Body of pancreas (tissue), 4 donors: ENCODE measurements around the gene GNAT1. TPM values are rescaled to one million over a fixed set of nuclear protein-coding genes. Genes with fewer than 3 reads are reported as not detected.

Experiments
- ATAC-seq: fragments of 150-250 bp; one replicate; pipeline ENCODE4 v1.9.1; 2016
- DNase-seq, 4 donors: peaks; one replicate each; pipeline ENCODE4 v3.0.0-alpha.2; 2019
- H3K27ac ChIP-seq, 4 donors: fragments of 200-600 bp; sonication (generic); 1 replicate in 3 of 4; 2 replicates in 1 of 4; pipeline versions ENCODE4 v1.5.1 to v1.6.1; 2016 to 2019; ENCODE audit warnings: mild to moderate bottlenecking in 1 of 4, mixed read lengths in 1 of 4, moderate library complexity in 1 of 4
- H3K27me3 ChIP-seq, 2 donors: fragments of 200-600 bp; sonication (generic); one replicate each; pipeline ENCODE4 v1.6.0; 2016; ENCODE audit warnings: mild to moderate bottlenecking in 1 of 2
- H3K36me3 ChIP-seq, 2 donors: fragments of 200-600 bp; sonication (generic); replicated peaks in 1 of 2; 2 replicates each; pipeline ENCODE4 v1.5.1; 2016; ENCODE audit warnings: low read depth in 2 of 2; ENCODE audit not compliant: insufficient read depth in 1 of 2
- H3K4me1 ChIP-seq: fragments of 200-600 bp; sonication (generic); one replicate; pipeline ENCODE4 v1.6.0; 2016
- H3K4me3 ChIP-seq, 2 donors: fragments of 200-600 bp; sonication (generic); 1 replicate in 1 of 2; 2 replicates in 1 of 2; pipeline ENCODE4 v1.5.1; 2016 to 2019
- H3K9me3 ChIP-seq, 3 donors: fragments of 200-600 bp; sonication (generic); 1 replicate in 2 of 3; 2 replicates in 1 of 3; pipeline ENCODE4 v1.5.1; 2016
- POLR2A ChIP-seq, 3 donors: fragments of 450-650 bp; IDR thresholded peaks; one replicate each; pipeline ENCODE4 v1.6.1; 2016; ENCODE audit warnings: antibody characterized with exemption in 3 of 3, mild to moderate bottlenecking in 2 of 3
- WGBS, 2 donors: methylation state at CpG; one replicate each; pipeline ENCODE4 v1.1.5; 2017; 5-methylcytosine and 5-hydroxymethylcytosine counted together
- intact Hi-C: fragments of 100-400 bp; cut with DNase I; formaldehyde crosslinking; loops from one replicate; pipeline ENCODE4 v1.15.1; 2023
- total RNA-seq, 2 donors: library from RNA; depleted of rRNA; stranded (reverse); fragments of >200 nt; gene quantifications; one replicate each; pipeline ENCODE4 v1.1.0, GENCODE V29; 2016
- TF ChIP-seq, protein P1 (sequence below), 7 experiments: fragments of 450-650 bp in 4 of 7; fragments of 200-600 bp in 3 of 7; sonication (generic) in 3 of 7; IDR thresholded peaks; one replicate each; pipeline ENCODE4 v1.5.1; 2016 to 2019; ENCODE audit warnings: antibody characterized with exemption in 7 of 7

The GNAT1 gene
- total RNA-seq, 2 donors from 2014 or later, result not detected

DNA sequence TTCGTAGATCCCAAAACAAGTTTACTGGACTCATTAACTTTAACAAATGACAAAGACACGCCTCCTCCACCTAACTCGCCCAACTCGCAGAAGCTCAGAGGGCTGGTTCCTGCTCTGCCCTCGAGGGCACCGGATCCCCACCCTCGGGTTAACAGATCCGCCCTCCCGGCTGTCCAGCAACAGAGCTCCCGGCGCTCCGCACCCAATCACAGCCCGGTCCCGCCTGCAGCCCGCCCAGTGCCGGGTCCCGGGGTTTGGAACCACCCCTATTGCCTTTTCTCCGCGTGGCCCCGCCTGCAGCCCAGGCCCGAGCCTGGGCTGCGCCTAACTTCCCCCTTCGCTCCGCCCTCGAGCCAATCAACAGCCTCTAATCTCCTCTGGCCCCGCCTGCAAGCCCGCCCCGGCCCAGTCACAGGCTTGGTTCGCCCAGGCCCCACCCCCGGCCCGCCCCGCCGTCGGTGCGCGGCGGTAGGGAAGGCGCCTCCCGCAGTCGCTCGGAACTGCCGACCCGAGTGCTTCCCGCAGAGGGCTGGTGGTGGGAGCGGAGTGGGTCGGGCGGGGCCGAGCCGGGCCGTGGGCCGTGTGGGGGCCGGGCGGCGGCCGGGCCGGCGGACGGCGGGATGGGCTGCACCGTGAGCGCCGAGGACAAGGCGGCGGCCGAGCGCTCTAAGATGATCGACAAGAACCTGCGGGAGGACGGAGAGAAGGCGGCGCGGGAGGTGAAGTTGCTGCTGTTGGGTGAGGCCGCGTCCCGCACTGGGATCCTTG, 44.5 kb downstream of the GNAT1 start, which contains the start of gene GNAI2:
TSS of gene GNAI2 (plus strand) at position 489 of the 768 bp plus-strand sequence. CDS start at position 621, 132 bp downstream.
- WGBS, 2 donors, result 0 to 1% methylated on average over 17 to 62 of the region's 75 CpGs
- H3K4me1 ChIP-seq, result peaks cover 50% of the 10 kb centered on the region
- no peaks in the 10 kb centered on the region for H3K9me3 ChIP-seq
- TF ChIP-seq POLR2A (IDR thresholded peaks at IDR 0.05), result peak; percentile 63 to 91 (median 75)
- TF ChIP-seq, protein P1, sequence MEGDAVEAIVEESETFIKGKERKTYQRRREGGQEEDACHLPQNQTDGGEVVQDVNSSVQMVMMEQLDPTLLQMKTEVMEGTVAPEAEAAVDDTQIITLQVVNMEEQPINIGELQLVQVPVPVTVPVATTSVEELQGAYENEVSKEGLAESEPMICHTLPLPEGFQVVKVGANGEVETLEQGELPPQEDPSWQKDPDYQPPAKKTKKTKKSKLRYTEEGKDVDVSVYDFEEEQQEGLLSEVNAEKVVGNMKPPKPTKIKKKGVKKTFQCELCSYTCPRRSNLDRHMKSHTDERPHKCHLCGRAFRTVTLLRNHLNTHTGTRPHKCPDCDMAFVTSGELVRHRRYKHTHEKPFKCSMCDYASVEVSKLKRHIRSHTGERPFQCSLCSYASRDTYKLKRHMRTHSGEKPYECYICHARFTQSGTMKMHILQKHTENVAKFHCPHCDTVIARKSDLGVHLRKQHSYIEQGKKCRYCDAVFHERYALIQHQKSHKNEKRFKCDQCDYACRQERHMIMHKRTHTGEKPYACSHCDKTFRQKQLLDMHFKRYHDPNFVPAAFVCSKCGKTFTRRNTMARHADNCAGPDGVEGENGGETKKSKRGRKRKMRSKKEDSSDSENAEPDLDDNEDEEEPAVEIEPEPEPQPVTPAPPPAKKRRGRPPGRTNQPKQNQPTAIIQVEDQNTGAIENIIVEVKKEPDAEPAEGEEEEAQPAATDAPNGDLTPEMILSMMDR (IDR thresholded peaks at IDR 0.05), result peak in 1 of 7 experiments; percentile 4
- intact Hi-C loops, result no loop called here
- no peaks in the 10 kb centered on the region for H3K36me3 ChIP-seq
- peak within 1 kb of the TSS; percentile 76 to 91 (median 85) for H3K27ac ChIP-seq
- ATAC-seq, result peak; percentile 92
- H3K4me3 ChIP-seq, result peak within 1 kb of the TSS; percentile 43 to 51
- DNase-seq, result peak; percentile 98 to 99 (median 99)
- no peaks in the 10 kb centered on the region for H3K27me3 ChIP-seq

DNA sequence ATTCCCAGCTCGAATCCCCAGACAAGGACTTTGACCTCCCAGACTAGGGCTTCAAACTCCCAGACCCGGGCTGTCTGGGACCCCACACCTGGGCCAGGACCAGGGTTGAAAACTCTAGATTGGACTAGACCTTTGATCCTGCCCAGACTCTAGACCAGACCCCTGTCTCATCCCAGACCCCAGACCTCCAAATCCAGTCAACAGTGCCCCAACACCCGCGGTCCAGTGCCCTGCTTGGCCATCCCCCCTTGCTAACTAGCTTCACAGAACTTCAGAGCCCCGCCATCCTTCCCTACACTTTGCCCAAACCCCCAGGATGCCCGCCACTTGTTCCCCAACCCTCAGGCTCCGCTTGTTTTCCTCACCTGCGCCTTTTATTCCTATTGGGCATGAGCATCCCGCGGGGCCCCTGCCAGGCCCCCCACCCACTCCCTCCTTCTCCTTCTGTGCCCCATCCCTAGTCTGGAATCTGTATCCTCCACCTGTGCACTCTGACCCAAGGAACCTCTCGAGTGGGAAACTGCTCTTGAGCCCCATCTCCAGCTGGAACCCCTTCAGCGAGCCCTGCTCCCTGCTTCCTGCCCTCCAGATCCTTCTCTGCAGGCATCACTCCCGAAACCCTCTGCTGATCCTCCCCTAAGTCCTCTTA, 45.2 kb downstream of the GNAT1 start:
- ATAC-seq (no peak), DNase-seq (no peak)
- Histone ChIP-seq H3K27ac (peak overlapping the region; percentile 76 to 87 (median 85)), H3K4me3 (peak overlapping the region; percentile 43 to 51), H3K27me3 (no peaks in the 10 kb centered on the region), H3K4me1 (peaks cover 55% of the 10 kb centered on the region), H3K36me3 (no peaks in the 10 kb centered on the region), H3K9me3 (no peaks in the 10 kb centered on the region)
- TF ChIP-seq, protein P1 (IDR thresholded peaks at IDR 0.05), result no peak
- no peak for TF ChIP-seq POLR2A (IDR thresholded peaks at IDR 0.05)
- 6 to 21% methylated on average over 12 to 13 of the region's 13 CpGs for WGBS, 2 donors
- intact Hi-C loops, result no loop called here

DNA sequence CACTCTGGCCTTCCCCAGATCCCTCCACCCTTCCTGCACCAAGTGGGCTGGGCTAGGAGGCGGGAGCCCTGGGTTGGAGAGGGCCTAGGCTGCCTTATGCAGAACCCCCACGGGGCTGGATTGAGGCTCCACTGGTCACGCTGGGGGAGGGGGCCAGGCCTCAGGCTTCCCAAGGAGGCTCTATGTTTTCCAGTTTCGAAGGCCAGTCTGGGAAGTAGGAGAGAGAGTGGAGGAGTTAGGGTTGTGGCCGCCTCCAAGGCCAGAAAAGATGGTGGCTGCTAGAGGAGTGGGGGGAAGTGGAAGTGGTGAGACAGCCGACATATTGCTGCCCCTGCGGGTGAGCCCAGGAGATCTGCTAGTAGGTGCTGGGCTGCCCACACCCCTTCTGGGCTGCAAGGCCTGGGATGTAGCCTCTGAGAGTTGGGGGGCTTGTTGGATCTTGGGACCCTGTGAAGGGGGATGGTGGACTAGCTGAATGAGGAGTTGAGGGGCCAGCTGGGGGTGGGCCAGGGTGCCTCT, 45.8 kb downstream of the GNAT1 start:
- TF ChIP-seq, protein P1 (IDR thresholded peaks at IDR 0.05), result no peak
- no peak for TF ChIP-seq POLR2A (IDR thresholded peaks at IDR 0.05)
- Histone ChIP-seq H3K36me3 (no peaks in the 10 kb centered on the region), H3K27ac (peak overlapping the region; percentile 48 to 87 (median 80)), H3K27me3 (no peaks in the 10 kb centered on the region), H3K4me3 (peak overlapping the region; percentile 43 to 51), H3K4me1 (peaks cover 60% of the 10 kb centered on the region), H3K9me3 (no peaks in the 10 kb centered on the region)
- ATAC-seq (no peak), DNase-seq (no peak)
- 29 to 45% methylated on average over 7 of the region's 7 CpGs for WGBS, 2 donors
- intact Hi-C loops, result no loop called here

DNA sequence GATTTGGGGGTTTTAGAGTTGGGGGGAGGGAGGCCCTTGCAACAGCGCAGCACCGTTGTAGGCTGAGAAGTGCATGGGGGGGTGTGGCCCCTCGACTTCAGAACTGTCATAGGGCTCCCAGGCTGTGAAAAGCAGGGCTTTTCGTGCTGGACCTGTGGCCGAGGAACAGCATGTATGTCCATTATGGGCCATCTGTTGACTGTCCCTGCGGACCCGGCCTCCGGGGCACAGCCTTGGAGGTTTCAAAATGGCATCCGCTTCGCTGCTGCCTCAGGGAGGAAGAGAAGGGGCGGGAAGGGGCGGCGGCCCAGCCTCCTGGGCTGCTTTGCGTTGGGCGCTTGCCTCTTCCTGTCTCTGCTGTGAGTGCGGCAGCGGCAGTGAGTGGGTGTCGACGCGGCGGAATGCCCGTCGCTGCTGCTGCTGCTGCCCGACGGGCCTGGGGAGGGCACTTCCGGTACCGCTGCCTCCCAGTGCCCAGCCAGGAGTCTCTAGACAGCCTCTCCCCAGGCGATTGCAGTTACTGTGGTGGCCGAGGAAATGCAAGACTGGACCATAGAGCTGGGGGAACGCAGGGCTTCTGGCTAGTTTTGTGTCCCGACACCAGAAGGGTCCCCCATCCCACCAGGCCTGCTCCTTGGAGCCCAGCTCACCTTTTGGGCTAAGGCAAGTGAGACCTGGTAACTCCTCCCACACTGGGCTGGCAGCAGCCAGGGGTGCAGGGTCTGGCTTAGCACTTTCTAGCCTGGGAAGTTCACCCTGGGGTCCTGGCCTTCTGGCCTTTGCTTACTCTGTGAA, 46.5 kb downstream of the GNAT1 start:
- peaks cover 67% of the 10 kb centered on the region for H3K4me1 ChIP-seq
- intact Hi-C loops, result no loop called here
- 14% methylated on average over 3 to 29 of the region's 31 CpGs for WGBS, 2 donors

More for the DNA sequence above, 46.5 kb downstream of the GNAT1 start:
- TF ChIP-seq, protein P1 (IDR thresholded peaks at IDR 0.05), result no peak
- peak in 2 of 3 donors; percentile 47 to 67 for TF ChIP-seq POLR2A (IDR thresholded peaks at IDR 0.05)
- ATAC-seq, result no peak
- Histone ChIP-seq H3K27me3 (no peaks in the 10 kb centered on the region), H3K27ac (peak overlapping the region; percentile 48 to 87 (median 80)), H3K9me3 (no peaks in the 10 kb centered on the region), H3K36me3 (no peaks in the 10 kb centered on the region), H3K4me3 (peak overlapping the region in 1 of 2 donors; percentile 15)
- DNase-seq, result peak; percentile 57 to 84 (median 70)
